Astrocyte (in vitro differentiated cells and primary cell): ENCODE data around the gene TMEM129. TPM values are rescaled to one million over a fixed set of nuclear protein-coding genes. Genes with fewer than 3 reads are reported as not detected.

Experiments
- DNase-seq: peaks from one replicate; pipeline ENCODE4 v3.0.0-alpha.2; 2010; ENCODE audit warnings: low read depth
- FAIRE-seq: peaks from 2 replicates; lab custom pipeline; 2011; peaks lifted over from hg19 to GRCh38; lab: Jason Lieb, UNC
- H2AFZ ChIP-seq: 2 replicates; pipeline ENCODE4 v1.6.0; 2012; ENCODE audit warnings: low read depth, low read length, inconsistent platforms
- H3K27ac ChIP-seq: 2 replicates; pipeline ENCODE4 v1.5.1; 2011; ENCODE audit warnings: low read depth, low read length, inconsistent platforms
- H3K27me3 ChIP-seq: 2 replicates; pipeline ENCODE4 v1.6.0; 2011; ENCODE audit warnings: low read length, inconsistent platforms; ENCODE audit not compliant: insufficient read depth
- H3K36me3 ChIP-seq: 2 replicates; pipeline ENCODE4 v1.5.1; 2011; ENCODE audit warnings: low read length, inconsistent platforms; ENCODE audit not compliant: insufficient read depth
- H3K4me1 ChIP-seq: 2 replicates; pipeline ENCODE4 v1.5.1; 2011; ENCODE audit warnings: low read length, inconsistent platforms; ENCODE audit not compliant: insufficient read depth
- H3K4me2 ChIP-seq: 2 replicates; pipeline ENCODE4 v1.6.0; 2012; ENCODE audit warnings: low read length, inconsistent platforms
- H3K4me3 ChIP-seq: 2 replicates; pipeline ENCODE4 v1.5.1; 2011; ENCODE audit warnings: low read depth, mild to moderate bottlenecking, low read length, inconsistent platforms; ENCODE audit not compliant: insufficient read depth
- H3K79me2 ChIP-seq: 2 replicates; pipeline ENCODE4 v1.6.0; 2012; ENCODE audit warnings: mild to moderate bottlenecking, low read length, inconsistent platforms; ENCODE audit not compliant: insufficient read depth
- H3K9ac ChIP-seq: 2 replicates; pipeline ENCODE4 v1.6.0; 2012; ENCODE audit warnings: mild to moderate bottlenecking, low read length, inconsistent platforms
- H3K9me3 ChIP-seq: 2 replicates; pipeline ENCODE4 v1.5.1; 2012; ENCODE audit warnings: low read depth, mild to moderate bottlenecking, low read length, inconsistent platforms; ENCODE audit not compliant: insufficient read depth
- H4K20me1 ChIP-seq: 2 replicates; pipeline ENCODE4 v1.6.0; 2012; ENCODE audit warnings: low read length, inconsistent platforms; ENCODE audit not compliant: insufficient read depth
- H3K27ac Mint-ChIP-seq: one replicate; pipeline ENCODE4 v1.8.0; 2021; ENCODE audit warnings: mild to moderate bottlenecking, mixed read lengths; ENCODE audit not compliant: unreplicated experiment
- H3K27me3 Mint-ChIP-seq: one replicate; pipeline ENCODE4 v1.8.0; 2021; ENCODE audit warnings: low read depth, mixed read lengths; ENCODE audit not compliant: unreplicated experiment
- H3K36me3 Mint-ChIP-seq: one replicate; pipeline ENCODE4 v1.8.0; 2021; ENCODE audit warnings: low read depth, mixed read lengths; ENCODE audit not compliant: unreplicated experiment
- H3K4me1 Mint-ChIP-seq: one replicate; pipeline ENCODE4 v1.8.0; 2021; ENCODE audit warnings: low read depth, mixed read lengths; ENCODE audit not compliant: unreplicated experiment
- H3K4me3 Mint-ChIP-seq: one replicate; pipeline ENCODE4 v1.8.0; 2021; ENCODE audit warnings: mild to moderate bottlenecking, moderate library complexity, mixed read lengths; ENCODE audit not compliant: unreplicated experiment
- H3K9me3 Mint-ChIP-seq: one replicate; pipeline ENCODE4 v1.8.0; 2021; ENCODE audit warnings: mild to moderate bottlenecking, mixed read lengths; ENCODE audit not compliant: unreplicated experiment
- CTCF ChIP-seq: IDR thresholded peaks from 2 replicates; pipeline ENCODE4 v1.5.1; 2011; ENCODE audit warnings: low read depth, mild to moderate bottlenecking, inconsistent platforms, low read length, moderate library complexity; ENCODE audit not compliant: insufficient read depth
- EZH2 ChIP-seq: IDR thresholded peaks from 2 replicates; pipeline ENCODE4 v1.6.1; 2012; ENCODE audit warnings: mild to moderate bottlenecking, low read length, inconsistent platforms; ENCODE audit not compliant: insufficient read depth
- total RNA-seq: library from RNA; stranded (reverse); gene quantifications from 2 replicates; pipeline ENCODE4 v1.2.1, GENCODE V29; 2021

The TMEM129 gene
- total RNA-seq, 1 donor from 2014 or later: 26.8 TPM

- Histone ChIP-seq H2AFZ (no peak overlapping the region), H3K27me3 (no peaks in the 10 kb centered on the region), H3K27ac (no peak overlapping the region), H3K9me3 (peaks cover 19% of the 10 kb centered on the region), H4K20me1 (peaks cover 30% of the 10 kb centered on the region), H3K79me2 (peaks cover 39% of the 10 kb centered on the region), H3K9ac (no peak overlapping the region), H3K4me1 (peaks cover 9% of the 10 kb centered on the region), H3K36me3 (peaks cover 27% of the 10 kb centered on the region), H3K4me2 (no peak overlapping the region), H3K4me3 (no peak overlapping the region)
- peaks cover 4% of the 10 kb centered on the region for H3K4me1 Mint-ChIP-seq
- FAIRE-seq (no peak), DNase-seq (no peak)
- no peak for TF ChIP-seq CTCF
- no peak for TF ChIP-seq EZH2
- no peak overlapping the region for H3K4me3 Mint-ChIP-seq
- peaks cover 27% of the 10 kb centered on the region for H3K36me3 Mint-ChIP-seq
- H3K27me3 Mint-ChIP-seq: no peaks in the 10 kb centered on the region
- H3K27ac Mint-ChIP-seq: no peak overlapping the region
- peaks cover 13% of the 10 kb centered on the region for H3K9me3 Mint-ChIP-seq
Measured at GRCh38 chr4:1735215-1735614, 14.1 kb upstream of the TMEM129 start.

- Histone ChIP-seq H3K36me3 (peaks cover 24% of the 10 kb centered on the region), H3K4me1 (peaks cover 14% of the 10 kb centered on the region), H3K4me2 (no peak overlapping the region), H3K27me3 (no peaks in the 10 kb centered on the region), H3K79me2 (peaks cover 60% of the 10 kb centered on the region), H3K9me3 (peaks cover 11% of the 10 kb centered on the region), H3K27ac (no peak overlapping the region), H3K4me3 (no peak overlapping the region), H3K9ac (no peak overlapping the region), H4K20me1 (peaks cover 45% of the 10 kb centered on the region), H2AFZ (no peak overlapping the region)
- DNase-seq: no peak
- no peak for TF ChIP-seq EZH2
- no peak for TF ChIP-seq CTCF
- H3K36me3 Mint-ChIP-seq: peaks cover 15% of the 10 kb centered on the region
- FAIRE-seq: no peak
- H3K27me3 Mint-ChIP-seq: no peaks in the 10 kb centered on the region
- H3K4me1 Mint-ChIP-seq: peaks cover 4% of the 10 kb centered on the region
- H3K27ac Mint-ChIP-seq: no peak overlapping the region
- H3K4me3 Mint-ChIP-seq: no peak overlapping the region
- H3K9me3 Mint-ChIP-seq: peaks cover 1% of the 10 kb centered on the region
Measured at GRCh38 chr4:1732911-1733310, 11.8 kb upstream of the TMEM129 start.

- DNase-seq (peak; percentile 67), FAIRE-seq (no peak)
- Histone ChIP-seq H3K27ac (peak overlapping the region; percentile 43), H3K4me1 (peaks cover 30% of the 10 kb centered on the region), H3K9ac (no peak overlapping the region), H4K20me1 (peaks cover 45% of the 10 kb centered on the region), H3K27me3 (no peaks in the 10 kb centered on the region), H3K9me3 (no peaks in the 10 kb centered on the region), H3K79me2 (peaks cover 69% of the 10 kb centered on the region), H3K4me3 (no peak overlapping the region), H2AFZ (no peak overlapping the region), H3K36me3 (peaks cover 18% of the 10 kb centered on the region), H3K4me2 (peak overlapping the region; percentile 47)
- Mint-ChIP-seq H3K4me1 (peaks cover 19% of the 10 kb centered on the region), H3K27me3 (no peaks in the 10 kb centered on the region), H3K27ac (no peak overlapping the region), H3K4me3 (no peak overlapping the region), H3K9me3 (no peaks in the 10 kb centered on the region), H3K36me3 (peaks cover 9% of the 10 kb centered on the region)
- TF ChIP-seq EZH2 (no peak), CTCF (no peak)
Measured at GRCh38 chr4:1731180-1731579, 10.1 kb upstream of the TMEM129 start.
